SIG-M5 treated with dmso at 0.1 percent for 504 hours (cell line): ENCODE data around the gene PAQR5.

ENCODE experiments used
- DNase-seq: peaks from one replicate; lab custom pipeline; 2025; ENCODE audit not compliant: unreplicated experiment; lab: John Stamatoyannopoulos, UW

Gene PAQR5

DNA sequence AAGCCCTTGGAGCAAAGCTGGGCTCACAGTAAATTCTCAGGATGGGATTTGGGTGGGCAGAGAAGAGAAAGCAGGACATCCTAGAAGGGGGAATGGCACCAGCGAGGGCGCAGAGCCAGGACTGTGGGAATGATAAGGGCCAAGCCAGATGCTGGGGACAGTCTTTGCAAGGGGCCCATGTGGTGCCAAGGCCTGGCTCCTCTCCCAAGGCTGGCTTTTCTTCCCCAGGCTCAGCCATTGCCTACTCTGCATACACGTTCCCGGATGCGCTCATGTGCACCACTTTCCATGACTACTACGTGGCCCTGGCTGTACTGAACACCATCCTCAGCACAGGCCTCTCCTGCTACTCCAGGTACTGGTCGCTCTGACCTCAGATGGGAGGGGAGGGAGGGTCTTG is 90.7 kb downstream of the PAQR5 start:
- DNase-seq: no peak

DNA sequence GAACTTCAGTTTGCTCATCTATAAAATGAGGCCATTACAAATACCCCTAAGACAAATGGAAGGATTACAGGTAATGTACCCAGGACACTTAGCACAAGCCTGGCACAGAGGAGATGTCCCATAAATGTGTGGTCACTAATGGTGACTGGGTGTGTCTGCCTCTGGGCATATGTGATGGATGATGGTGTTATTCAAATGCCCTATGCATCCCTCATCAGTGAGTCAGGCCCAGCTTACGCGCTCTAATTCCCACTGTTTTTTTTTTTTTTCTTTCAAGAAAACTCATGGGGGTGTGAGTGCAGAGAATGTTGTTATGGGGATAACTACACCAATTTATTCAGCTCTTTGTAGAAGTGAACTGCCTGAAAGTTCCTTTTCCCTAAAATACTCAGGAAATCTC is 91.9 kb downstream of the PAQR5 start:
- DNase-seq: no peak

DNA sequence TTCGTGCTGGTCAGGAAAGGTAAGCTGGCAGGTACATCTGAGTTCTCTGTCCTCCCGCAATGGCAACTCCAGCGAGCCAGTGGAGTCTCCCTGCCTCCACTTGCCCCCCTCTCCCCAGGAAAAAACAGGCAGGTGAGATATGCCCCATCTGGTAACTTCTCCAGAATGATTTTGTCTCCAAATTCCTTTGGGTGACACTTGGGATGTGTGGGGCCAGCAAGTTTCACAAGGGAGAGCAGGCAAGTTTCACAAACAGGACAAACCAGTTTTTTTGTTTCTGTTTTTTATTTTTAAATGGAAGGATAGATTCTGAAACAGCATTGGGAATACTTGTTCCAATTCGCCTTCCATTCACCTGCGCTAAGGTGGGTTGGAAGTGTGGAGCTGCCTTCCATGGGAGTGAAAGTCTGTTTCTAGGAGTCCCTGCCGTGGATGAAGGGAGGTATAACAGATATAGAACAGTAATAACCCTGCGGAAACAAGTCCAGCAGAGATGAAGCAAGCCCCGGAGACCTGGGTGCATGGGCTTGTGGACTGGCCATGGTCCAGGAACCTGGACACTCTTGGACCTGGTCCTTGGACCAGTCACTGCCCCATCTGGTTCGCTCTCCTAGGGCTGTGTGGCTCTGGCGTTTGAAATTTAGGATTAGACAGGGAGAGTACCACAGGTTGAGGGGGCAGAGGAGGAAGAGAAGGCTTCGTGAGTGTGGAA is 92.5 kb downstream of the PAQR5 start:
- peak; percentile 27 for DNase-seq

DNA sequence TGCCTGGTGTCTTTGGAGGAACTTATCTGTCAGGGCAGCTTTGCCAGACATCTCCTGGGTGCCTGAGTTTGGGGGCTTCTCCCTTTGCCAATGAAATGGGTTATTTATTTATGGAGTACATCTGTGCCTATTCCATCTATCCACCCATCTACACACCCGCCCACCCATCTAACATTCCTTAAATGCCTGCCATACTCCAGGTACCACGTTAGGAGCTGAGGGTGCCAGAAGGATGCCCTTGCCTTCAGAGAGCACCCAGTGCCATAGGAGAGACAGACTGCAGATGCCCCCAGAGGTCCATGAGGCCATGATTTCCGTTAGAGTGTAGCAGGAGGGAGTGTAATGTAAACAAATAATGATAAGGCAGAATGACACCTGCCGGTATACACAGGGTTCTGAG is 93.6 kb downstream of the PAQR5 start:
- no peak for DNase-seq

DNA sequence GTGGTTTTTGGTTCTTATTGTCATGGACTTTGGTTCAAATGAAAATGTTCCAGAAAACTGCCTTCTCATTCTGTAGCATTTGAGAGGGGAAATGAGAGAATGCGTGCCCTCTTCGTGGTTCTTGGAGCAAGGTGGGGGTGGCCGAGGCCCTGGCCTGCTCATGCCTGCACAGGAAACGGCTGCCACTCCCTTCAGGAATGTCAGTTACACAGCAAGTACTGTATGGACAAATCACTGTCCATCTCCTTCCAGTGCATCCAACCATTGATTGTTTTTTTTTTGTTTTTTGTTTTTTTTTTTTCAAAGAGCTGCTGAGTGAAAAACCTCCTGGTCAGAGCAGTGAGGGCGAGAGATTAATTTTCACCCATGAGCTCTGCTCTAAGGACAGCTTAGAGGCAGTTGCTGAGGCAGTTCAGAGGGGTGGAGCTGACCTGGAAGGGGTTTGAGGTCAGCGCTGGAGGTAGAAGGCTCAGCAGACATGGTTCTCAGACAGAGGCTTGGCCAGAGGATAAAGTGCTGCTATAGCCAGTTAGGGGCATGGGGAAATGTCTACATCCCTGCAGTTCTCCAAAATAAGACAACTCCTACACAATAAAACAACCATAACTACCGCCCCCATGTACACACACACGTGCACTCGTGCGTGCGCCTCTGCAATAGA is 95.2 kb downstream of the PAQR5 start:
- DNase-seq: no peak

DNA sequence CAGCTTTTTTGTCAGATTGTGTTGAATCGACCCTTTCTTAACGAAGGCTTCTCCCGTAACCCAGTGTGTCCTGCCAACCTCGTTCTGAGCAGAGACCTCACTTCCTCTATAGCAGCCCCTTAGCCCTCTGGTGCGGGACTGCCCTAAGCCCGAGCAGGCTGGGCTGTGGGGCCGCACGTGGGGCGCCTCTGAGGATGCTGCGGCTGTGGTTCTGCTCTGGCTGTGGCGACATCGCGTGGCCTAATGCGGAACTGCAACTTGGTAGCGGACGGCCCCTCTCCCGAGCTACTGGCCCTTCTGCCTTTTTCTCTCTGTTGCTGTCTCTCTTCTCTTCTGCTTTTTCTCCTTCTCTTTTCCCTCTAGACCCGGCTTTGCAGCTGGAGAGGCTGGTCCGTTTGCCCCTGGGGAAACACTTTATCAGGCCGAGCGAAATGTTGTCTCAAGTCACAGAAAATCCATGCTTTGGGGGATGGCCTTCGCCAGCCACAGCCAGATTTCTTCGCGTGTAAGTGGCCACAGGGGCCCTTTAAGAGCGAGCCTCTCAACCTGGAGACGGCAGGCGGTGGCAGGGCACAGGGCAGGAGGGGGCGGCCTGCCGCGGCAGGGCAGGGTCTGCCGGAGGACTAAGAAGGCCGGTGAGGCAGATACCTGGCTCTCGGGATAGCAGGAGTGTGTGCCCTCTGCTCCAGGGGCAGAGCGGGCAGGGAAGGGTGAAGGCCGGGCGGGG is 96.0 kb downstream of the PAQR5 start:
- peak; percentile 73 for DNase-seq

DNA sequence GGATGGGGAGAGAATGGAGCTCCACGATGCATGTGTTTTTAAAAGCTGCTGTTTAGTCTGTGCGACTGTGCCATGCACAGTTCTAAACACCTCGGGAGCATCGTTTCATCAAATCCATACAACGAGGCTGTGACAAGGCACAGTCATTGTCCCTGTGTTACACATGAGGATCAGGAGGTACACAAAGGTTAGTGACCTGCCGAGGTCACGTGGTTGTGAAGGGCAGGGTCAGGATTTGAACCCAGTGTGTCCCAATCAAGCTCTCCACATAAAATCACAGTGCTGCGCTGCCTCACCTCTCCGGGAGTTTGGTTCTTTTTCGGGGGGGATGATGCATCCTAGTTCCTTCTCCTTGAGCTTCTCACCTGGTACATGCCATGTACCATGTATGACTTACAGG is 96.7 kb downstream of the PAQR5 start:
- no peak for DNase-seq

DNA sequence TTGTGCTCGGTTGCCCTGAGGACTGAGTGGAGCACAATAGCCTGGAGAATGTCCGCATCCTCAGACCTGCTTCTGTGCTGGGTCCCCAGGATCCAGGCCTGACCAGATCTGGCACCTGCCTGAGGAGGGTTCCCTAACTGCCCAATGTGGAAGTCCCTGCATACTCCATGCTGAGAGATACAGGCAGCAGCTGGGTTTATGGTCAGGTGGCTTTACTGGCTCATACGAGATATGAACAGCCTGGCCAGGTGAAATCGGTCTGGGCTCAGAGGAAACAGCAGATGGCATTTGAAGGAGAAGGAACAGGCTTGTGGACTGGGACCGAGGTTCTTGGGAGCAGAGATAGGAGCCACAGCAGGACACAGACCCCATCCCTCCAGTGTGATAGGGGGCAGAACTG is 97.3 kb downstream of the PAQR5 start:
- DNase-seq: no peak

DNA sequence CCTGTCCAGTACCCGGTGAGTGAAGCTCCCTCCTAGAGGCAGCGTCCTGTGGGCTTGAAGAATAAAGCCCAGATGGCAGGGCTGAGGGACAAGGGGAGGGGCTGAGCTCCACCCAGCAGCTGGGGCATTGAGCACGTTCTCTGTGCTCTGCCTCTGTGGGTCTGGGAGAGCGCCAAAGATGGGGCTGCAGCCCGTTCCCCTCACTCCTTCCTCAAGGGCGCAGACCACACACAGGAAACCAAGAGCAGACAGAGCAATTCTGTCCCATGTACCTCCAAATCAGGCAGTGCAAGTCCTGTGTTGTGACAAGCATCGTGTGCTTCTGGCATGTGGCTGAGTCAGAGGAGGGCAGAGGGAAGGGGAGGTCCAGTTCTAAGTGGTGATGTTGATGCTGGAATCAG is 99.8 kb downstream of the PAQR5 start:
- DNase-seq: no peak

DNA sequence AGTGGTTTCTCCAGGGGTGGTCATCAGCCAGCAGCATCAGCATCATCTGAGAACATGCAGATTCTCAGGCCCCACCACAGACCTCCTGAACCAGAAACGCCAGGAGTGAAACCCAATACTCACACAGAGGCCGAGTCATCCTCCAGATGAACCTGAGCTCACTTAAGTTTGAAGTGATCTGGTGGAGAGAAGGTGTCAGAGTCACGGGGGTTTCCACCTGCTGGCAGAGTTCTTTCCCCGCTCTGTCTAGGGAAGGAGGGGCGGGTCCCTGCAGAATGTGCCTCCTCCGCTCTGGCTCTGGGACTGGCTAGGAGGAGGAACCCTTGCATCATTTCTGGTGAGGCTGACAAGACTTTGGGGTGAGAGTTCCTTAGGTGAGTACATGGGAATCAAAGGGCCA is 102.1 kb downstream of the PAQR5 start:
- no peak for DNase-seq

DNA sequence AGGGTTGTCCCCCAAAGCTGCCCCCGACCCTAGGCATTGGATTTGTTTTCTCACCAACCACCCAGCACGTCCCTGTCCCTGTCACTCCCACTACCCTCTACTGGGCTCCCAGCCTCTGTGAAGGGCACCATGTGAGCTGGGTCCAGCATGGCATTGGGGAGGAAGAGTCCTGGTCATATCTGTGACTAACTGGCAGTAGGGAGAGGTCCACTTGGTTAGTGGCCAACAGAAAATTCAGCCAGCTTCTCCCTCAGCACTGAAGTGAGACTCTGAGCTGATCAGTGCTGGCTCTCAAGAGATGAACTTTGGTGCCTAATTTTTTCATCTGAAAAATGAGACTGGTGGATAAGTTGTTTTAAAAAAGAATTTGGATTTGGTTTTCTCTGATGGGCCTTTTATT is 104.1 kb downstream of the PAQR5 start:
- DNase-seq: no peak

DNA sequence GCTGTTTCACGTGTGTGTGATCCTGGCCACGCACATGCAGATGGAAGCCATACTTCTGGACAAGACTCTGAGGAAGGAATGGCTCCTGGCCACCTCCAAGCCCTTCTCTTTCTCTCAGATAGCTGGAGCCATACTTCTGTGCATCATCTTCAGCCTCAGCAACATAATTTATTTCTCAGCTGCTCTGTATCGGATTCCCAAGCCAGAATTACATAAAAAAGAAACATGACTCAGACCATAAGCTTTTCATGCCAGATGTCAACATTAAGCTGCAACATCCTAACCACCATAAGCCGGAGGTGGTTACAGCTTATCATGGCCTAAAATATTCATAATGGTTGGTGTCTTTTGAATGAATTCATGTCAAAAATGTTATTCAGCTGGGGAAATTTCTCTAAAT is 104.9 kb downstream of the PAQR5 start:
- DNase-seq: no peak

DNA sequence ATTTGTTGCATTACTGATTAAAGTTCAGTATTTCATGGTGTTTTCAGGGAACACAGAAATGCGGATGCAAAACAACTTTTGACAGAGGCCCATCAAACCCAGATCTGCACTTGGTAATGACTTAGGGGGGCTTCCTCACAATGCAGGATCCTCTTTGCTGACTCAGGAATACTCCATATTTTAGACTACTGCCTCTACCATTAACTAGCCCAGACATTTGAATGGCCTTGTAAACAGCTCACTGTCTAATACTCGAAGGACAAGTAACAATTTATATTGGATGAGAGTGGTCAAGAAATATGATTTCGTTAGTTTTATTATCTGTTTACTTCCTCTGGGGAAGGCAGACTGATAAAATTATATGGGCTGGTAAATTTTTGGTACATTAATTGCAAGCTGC is 106.4 kb downstream of the PAQR5 start:
- DNase-seq: no peak

DNA sequence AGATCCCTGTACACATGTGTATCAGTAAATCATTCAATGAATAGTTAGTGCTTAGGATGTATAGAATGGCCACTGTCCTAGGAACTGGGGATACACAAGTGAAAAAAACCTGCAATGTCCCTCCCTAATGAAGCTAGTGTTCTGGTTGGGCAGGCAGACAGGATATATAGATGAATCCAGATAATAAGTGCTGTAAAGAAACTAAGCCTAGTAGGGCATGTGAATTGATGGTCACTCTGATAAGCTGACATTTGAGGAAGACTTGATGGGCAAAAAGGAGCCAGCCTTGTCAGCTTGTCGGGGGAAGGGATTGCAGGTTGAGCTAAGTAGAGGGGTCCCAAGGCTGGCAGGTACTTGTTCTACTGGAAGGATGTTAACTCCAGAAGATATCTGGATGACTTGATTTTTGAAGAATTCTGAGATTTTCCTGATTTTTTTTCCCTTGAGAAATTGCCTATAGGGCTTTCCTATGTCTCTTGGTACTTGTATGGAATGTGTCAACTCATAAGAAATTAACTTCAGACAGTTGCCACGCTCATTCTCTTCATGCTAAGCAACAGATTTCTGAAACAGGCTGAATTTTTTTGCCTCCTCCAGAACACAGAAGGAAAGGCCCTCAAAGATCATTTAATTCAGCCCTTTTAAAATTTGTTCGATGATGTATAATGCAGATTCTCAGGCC is 109.1 kb downstream of the PAQR5 start:
- no peak for DNase-seq

DNA sequence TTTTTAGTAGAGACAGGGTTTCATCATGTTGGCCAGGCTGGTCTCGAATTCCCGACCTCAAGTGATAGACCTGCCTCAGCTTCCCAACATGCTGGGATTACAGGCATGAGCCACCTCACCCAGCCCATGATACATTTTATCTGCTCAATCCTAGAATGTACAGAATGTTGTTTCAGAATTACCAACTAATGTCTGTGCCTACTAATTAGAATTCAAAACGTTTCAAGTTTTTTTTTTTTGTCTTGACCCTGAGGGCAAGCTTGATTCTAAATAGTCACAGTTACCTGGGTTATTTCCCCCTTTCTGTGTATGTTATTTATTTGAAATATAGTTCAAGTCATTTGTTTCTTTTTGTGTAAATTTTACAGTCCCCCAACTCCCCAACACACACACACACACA is 110.1 kb downstream of the PAQR5 start:
- no peak for DNase-seq

DNA sequence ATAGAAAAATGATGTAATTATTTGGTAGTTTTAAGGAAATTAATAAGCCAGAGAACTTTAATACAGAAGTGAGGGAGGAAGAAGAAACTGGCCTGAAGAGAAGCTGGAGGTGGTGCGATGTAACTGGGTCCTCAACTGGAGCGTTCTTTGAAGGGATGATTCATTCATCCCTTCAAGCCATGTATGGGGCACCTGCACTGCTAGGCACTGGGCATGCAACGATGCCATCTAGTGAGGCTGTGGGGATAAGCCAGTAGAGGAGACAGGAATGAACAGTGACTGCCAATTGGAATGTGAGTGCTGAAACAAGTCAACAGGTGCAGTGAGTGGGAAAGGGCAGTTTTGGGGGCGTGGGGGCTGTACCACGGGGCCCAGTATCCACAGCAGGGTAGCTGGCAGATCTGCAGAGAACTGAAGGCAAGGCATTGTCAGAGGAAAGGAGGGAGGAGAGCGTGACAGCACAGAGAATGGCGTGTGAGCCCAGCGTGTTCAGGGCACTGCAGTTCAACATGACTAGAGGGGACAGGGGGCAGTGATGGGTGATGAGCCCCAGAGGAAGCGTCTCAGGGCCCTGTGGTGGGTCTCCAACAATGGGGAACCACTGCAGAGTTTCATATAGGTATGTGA is 111.6 kb downstream of the PAQR5 start:
- peak; percentile 44 for DNase-seq

DNA sequence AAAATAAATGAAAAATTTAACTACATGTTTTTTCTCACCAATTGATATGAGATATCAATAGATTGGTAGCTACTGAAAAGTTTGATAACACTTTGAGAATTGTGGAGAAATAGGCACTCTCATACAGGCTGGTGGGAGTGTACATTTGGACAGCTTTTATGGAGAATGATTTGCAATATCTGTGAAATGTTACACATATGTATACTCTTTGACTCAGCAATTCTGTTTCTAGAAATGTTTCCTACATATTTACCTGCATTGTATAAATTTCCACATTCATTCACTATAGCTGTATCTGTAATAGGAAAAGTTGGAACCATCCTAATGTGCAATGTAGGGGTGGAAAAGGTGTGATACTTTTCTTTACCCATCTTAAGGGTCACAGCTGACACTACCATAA is 113.6 kb downstream of the PAQR5 start:
- DNase-seq: no peak

DNA sequence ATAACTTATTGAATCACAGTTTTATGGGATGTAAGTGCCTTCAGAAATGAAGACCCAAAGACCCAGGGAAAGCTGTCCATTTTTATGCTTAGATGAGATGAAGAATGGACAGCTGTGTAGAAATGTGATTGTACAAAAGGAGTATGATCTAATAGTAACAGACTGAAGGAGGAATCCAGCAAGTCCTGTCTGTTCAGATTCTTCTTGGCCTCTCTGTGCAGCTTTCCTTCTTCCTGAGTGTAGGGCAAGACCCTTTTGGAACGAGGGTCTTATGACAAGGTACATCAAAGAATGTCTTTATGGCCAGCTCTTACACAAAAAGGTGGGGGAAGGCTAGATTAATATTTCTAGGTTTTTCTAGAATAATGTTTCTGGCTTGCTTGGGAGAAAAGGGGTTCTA is 114.0 kb downstream of the PAQR5 start:
- DNase-seq: no peak

DNA sequence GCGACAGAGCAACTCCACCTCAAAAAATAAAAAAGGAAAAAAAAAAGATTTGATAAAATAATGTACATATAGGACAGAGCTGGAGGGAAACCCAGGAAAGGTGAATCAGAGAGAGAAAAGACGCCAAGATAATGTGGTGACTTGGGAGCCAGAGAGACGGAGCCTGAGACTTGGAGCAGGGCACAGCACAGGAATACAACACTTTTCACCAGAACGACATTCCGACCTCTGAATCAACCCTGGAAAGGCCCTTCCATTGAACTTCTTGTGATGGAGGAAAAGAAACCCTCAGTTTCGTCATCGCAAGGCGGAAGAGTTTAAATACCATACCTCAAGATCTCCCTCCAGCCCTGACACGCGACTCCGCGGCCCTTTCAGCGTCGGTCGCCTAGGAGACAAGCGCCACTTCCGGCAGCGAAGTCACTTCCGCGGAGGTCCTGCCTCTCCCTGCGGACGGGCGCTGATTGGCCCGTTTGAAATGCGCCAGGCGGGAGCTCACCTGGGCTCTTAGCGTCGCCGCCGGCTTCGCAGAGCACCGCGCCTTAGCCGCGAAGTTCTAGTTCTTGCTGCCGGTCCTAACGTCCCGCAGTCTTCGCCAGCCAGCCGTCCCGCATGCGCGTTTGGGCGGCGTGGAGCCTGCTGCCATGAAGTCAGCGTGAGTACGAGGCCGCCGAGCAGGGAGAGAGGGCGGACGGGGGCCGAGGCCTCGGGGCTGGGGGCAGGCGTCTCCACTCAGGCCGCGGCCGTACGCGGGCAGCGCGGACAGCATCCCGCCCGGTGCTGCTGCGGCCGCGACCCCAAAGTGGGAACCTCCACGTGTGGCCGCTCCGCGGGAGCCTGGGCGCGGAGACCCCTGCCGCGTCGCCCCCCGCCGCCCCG is 115.3 kb downstream of the PAQR5 start, which contains the start of gene KIF23:
Gene KIF23 (plus strand): TSS at position 528 of the 879 bp plus-strand sequence. CDS start 117 bp downstream, at position 645.
- peak; percentile 94 for DNase-seq

DNA sequence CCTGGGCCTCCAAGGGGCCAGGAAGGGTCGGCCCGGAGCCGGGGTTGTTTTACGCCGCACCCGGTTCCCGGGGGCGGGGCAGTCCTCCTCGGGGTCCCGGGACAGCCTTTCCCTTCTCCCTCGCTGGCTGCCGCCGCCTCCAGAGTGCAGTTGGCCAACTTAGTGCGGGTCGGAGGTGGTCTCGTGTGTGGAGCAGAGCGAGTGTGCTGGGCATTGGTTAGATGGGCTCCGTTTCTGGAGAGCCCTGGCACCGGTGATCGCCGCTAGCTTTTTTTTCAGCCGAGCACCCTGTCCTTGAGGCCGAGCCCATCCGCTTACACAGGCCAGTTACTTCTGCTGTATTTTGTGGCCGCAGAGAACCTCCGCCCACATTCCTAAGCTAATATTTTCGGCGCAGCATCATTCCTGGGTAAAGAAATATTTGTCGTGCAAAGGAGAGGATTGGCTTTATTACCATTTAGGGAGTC is 116.0 kb downstream of the PAQR5 start:
- DNase-seq: peak; percentile 60
